CD4-positive, alpha-beta T cell (primary cell): ENCODE measurements around the gene ADGRG1. TPM values are rescaled to one million over a fixed set of nuclear protein-coding genes. Genes with fewer than 3 reads are reported as not detected.
"Not testable (repeated sequence)": the region's sequence is repeated elsewhere in the genome, so short reads cannot be mapped to it uniquely, and the experiment has no call there.

Experiments
- ATAC-seq: fragments of 200-7000 bp; cut with Tn5 transposase; one replicate; pipeline ENCODE4 v1.10.0; 2022; ENCODE audit warnings: mild to moderate bottlenecking; ENCODE audit not compliant: poor library complexity
- CTCF ChIA-PET: fragments of 350-600 bp; sonication (Branson Sonifier 250); formaldehyde crosslinking; loops from one replicate; lab custom pipeline; 2021; ENCODE audit warnings: antibody characterized with exemption, inconsistent platforms; lab: Charles Lee
- POLR2A ChIA-PET: fragments of 350-600 bp; sonication (Branson Sonifier 250); formaldehyde crosslinking; loops from one replicate; lab custom pipeline; 2021; ENCODE audit warnings: antibody characterized with exemption, inconsistent platforms; lab: Charles Lee
- DNase-seq, 14 experiments: peaks; one replicate each; pipeline ENCODE4 v3.0.0-alpha.2; 2013 to 2020; ENCODE audit warnings: mixed read lengths in 2 of 14
- H3K27ac ChIP-seq, 2 donors: one replicate each; pipeline versions ENCODE4 v1.5.1 to v1.7.0; 2013; ENCODE audit warnings: low read length in 2 of 2, low read depth in 1 of 2, mild to moderate bottlenecking in 1 of 2
- H3K27me3 ChIP-seq, 2 experiments: 1 replicate in 1 of 2; 2 replicates in 1 of 2; pipeline versions ENCODE4 v1.6.1 to v1.7.0; 2013; ENCODE audit warnings: low read length in 2 of 2, control low read depth in 1 of 2, mild to moderate bottlenecking in 1 of 2, moderate library complexity in 1 of 2; ENCODE audit not compliant: insufficient read depth in 2 of 2, control insufficient read depth in 1 of 2
- H3K36me3 ChIP-seq: one replicate; pipeline ENCODE4 v1.6.1; 2013; ENCODE audit warnings: low read length, control low read depth; ENCODE audit not compliant: insufficient read depth
- H3K4me1 ChIP-seq: one replicate; pipeline ENCODE4 v1.6.1; 2013; ENCODE audit warnings: low read length, control low read depth; ENCODE audit not compliant: insufficient read depth
- H3K4me3 ChIP-seq: one replicate; pipeline ENCODE4 v1.5.1; 2013; ENCODE audit warnings: mild to moderate bottlenecking, low read length, moderate library complexity
- H3K9me3 ChIP-seq, 2 experiments: 1 replicate in 1 of 2; 2 replicates in 1 of 2; pipeline versions ENCODE4 v1.6.1 to v1.7.0; 2013; ENCODE audit warnings: low read length in 2 of 2, mild to moderate bottlenecking in 2 of 2, control low read depth in 1 of 2, moderate library complexity in 1 of 2; ENCODE audit not compliant: control insufficient read depth in 1 of 2, insufficient read depth in 1 of 2
- H3K27ac Mint-ChIP-seq: one replicate; pipeline ENCODE4 v1.8.0; 2020; ENCODE audit warnings: mixed read lengths
- H3K27me3 Mint-ChIP-seq: one replicate; pipeline ENCODE4 v1.8.0; 2021; ENCODE audit warnings: mixed read lengths
- H3K36me3 Mint-ChIP-seq: one replicate; pipeline ENCODE4 v1.8.0; 2021; ENCODE audit warnings: low read depth, mixed read lengths
- H3K4me1 Mint-ChIP-seq: one replicate; pipeline ENCODE4 v1.8.0; 2021; ENCODE audit warnings: low read depth, mixed read lengths
- H3K4me3 Mint-ChIP-seq: one replicate; pipeline ENCODE4 v1.8.0; 2020; ENCODE audit warnings: mild to moderate bottlenecking, mixed read lengths
- H3K9me3 Mint-ChIP-seq: one replicate; pipeline ENCODE4 v1.8.0; 2020; ENCODE audit warnings: mixed read lengths
- CTCF ChIP-seq: fragments of 200-600 bp; IDR thresholded peaks from one replicate; pipeline ENCODE4 v1.8.0; 2022; ENCODE audit warnings: antibody characterized with exemption, mild to moderate bottlenecking
- intact Hi-C, 2 experiments: fragments of 100-400 bp; cut with DNase I in 1 of 2; cut with micrococcal nuclease in 1 of 2; formaldehyde crosslinking; loops; one replicate each; pipeline versions ENCODE4 v1.15.1 to v1.9.0; 2023 to 2025; cut with DNase I, micrococcal nuclease
- total RNA-seq, 174 experiments: library from RNA in 2 of 174; stranded (reverse) in 2 of 174; gene quantifications; one replicate each; pipeline ENCODE4 v1.2.3 and lab custom pipeline; 2021 to 2026

The ADGRG1 gene
- total RNA-seq, 2 experiments from 2014 or later: 1.8 to 2.3 TPM

GRCh38 chr16:57670196-57670595 is 41.8 kb downstream of the ADGRG1 start:
- no peak overlapping the region for H3K4me3 ChIP-seq
- no peak overlapping the region for H3K27ac ChIP-seq
- H3K36me3 ChIP-seq: no peaks in the 10 kb centered on the region
- no peaks in the 10 kb centered on the region for H3K36me3 Mint-ChIP-seq
- H3K27me3 Mint-ChIP-seq: no peaks in the 10 kb centered on the region
- H3K27me3 ChIP-seq: peaks cover 0 to 3% of the 10 kb centered on the region in 2 experiments
- intact Hi-C loops: no loop called here
- peaks cover 7% of the 10 kb centered on the region for H3K4me1 ChIP-seq
- DNase-seq: no peak
- TF ChIP-seq CTCF: no peak
- CTCF ChIA-PET: no interaction called here
- POLR2A ChIA-PET: no interaction called here
- no peaks in the 10 kb centered on the region for H3K4me1 Mint-ChIP-seq
- H3K9me3 Mint-ChIP-seq: no peaks in the 10 kb centered on the region
- H3K9me3 ChIP-seq: no peaks in the 10 kb centered on the region
- no peak overlapping the region for H3K4me3 Mint-ChIP-seq
- no peak for ATAC-seq
- H3K27ac Mint-ChIP-seq: no peak overlapping the region

GRCh38 chr16:57671451-57671850 is 43.0 kb downstream of the ADGRG1 start:
- H3K4me1 ChIP-seq, H3K36me3 Mint-ChIP-seq, H3K27me3 Mint-ChIP-seq, H3K27ac ChIP-seq, H3K9me3 Mint-ChIP-seq, H3K4me3 Mint-ChIP-seq, POLR2A ChIA-PET, H3K27me3 ChIP-seq, H3K36me3 ChIP-seq, CTCF ChIA-PET, intact Hi-C loops, H3K9me3 ChIP-seq, ATAC-seq, H3K4me3 ChIP-seq, DNase-seq, H3K4me1 Mint-ChIP-seq, H3K27ac Mint-ChIP-seq: not testable (repeated sequence)

- H3K4me1 Mint-ChIP-seq: no peaks in the 10 kb centered on the region
- ATAC-seq (no peak), DNase-seq (no peak)
- Histone ChIP-seq H3K4me1 (peaks cover 7% of the 10 kb centered on the region), H3K27me3 (peaks cover 0 to 3% of the 10 kb centered on the region in 2 experiments), H3K4me3 (no peak overlapping the region), H3K36me3 (no peaks in the 10 kb centered on the region), H3K27ac (no peak overlapping the region), H3K9me3 (no peaks in the 10 kb centered on the region)
- ChIA-PET CTCF (no interaction called here), POLR2A (no interaction called here)
- TF ChIP-seq CTCF: no peak
- H3K27me3 Mint-ChIP-seq: no peaks in the 10 kb centered on the region
- no peaks in the 10 kb centered on the region for H3K36me3 Mint-ChIP-seq
- H3K27ac Mint-ChIP-seq: no peak overlapping the region
- H3K9me3 Mint-ChIP-seq: no peaks in the 10 kb centered on the region
- intact Hi-C loops: no loop called here
- no peak overlapping the region for H3K4me3 Mint-ChIP-seq
Observed at GRCh38 chr16:57672416-57672815, 44.0 kb downstream of the ADGRG1 start.

GRCh38 chr16:57672824-57673223 is 44.4 kb downstream of the ADGRG1 start:
- H3K4me3 Mint-ChIP-seq: no peak overlapping the region
- H3K4me3 ChIP-seq: no peak overlapping the region
- ATAC-seq (no peak), DNase-seq (no peak)
- no peaks in the 10 kb centered on the region for H3K36me3 Mint-ChIP-seq
- H3K9me3 ChIP-seq: no peaks in the 10 kb centered on the region
- peaks cover 0 to 2% of the 10 kb centered on the region in 2 experiments for H3K27me3 ChIP-seq
- H3K27ac Mint-ChIP-seq: no peak overlapping the region
- no peaks in the 10 kb centered on the region for H3K36me3 ChIP-seq
- ChIA-PET CTCF (no interaction called here), POLR2A (no interaction called here)
- H3K9me3 Mint-ChIP-seq: no peaks in the 10 kb centered on the region
- no peak for TF ChIP-seq CTCF
- intact Hi-C loops: no loop called here
- H3K4me1 ChIP-seq: peaks cover 3% of the 10 kb centered on the region
- H3K4me1 Mint-ChIP-seq: no peaks in the 10 kb centered on the region
- no peaks in the 10 kb centered on the region for H3K27me3 Mint-ChIP-seq
- no peak overlapping the region for H3K27ac ChIP-seq
